GM06990 (cell line): ENCODE results near the gene C20orf173.
A peak's percentile ranks its signal among the peaks of the same experiment; 100 is the strongest.

Experiments
- DNase-seq: peaks from one replicate; pipeline ENCODE4 v3.0.0-alpha.2; 2011; ENCODE audit not compliant: insufficient read length; ENCODE audit errors: extremely low read depth
- H3K27me3 ChIP-seq: replicated peaks from 2 replicates; pipeline ENCODE4 v1.6.0; 2011; ENCODE audit warnings: low read length; ENCODE audit not compliant: control insufficient read depth, insufficient read depth
- H3K36me3 ChIP-seq: 2 replicates; pipeline ENCODE4 v1.5.1; 2011; ENCODE audit warnings: low read length; ENCODE audit not compliant: control insufficient read depth, insufficient read depth
- H3K4me3 ChIP-seq: replicated peaks from 2 replicates; pipeline ENCODE4 v1.5.1; 2011; ENCODE audit warnings: low read depth, mild to moderate bottlenecking, control low read depth, low read length
- CTCF ChIP-seq: IDR thresholded peaks from 2 replicates; pipeline ENCODE4 v1.5.1; 2011; ENCODE audit warnings: low read length, control low read depth, mild to moderate bottlenecking, inconsistent platforms; ENCODE audit not compliant: insufficient read depth, poor library complexity, severe bottlenecking

C20orf173 gene

DNA sequence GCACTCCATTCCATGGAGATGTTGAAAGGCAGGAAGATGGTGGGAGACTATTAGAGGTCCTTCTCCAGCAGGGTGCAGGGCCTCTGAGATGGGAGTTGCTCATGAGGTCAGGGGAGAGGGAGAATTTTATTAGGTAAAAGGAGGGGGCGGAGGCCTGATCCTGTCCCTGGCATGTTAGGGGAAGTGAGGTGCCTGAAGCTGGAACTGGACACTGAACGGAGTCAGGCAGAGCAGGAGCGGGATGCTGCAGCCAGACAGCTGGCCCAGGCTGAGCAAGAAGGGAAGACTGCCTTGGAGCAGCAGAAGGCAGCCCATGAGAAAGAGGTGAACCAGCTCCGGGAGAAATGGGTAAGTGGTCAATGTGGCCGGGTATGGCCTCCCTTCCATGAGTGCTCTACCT lies 49.7 kb downstream of the C20orf173 start:
- Histone ChIP-seq H3K27me3 (no peaks in the 10 kb centered on the region), H3K36me3 (peaks cover 16% of the 10 kb centered on the region), H3K4me3 (no peak overlapping the region)
- TF ChIP-seq CTCF: no peak
- no peak for DNase-seq

DNA sequence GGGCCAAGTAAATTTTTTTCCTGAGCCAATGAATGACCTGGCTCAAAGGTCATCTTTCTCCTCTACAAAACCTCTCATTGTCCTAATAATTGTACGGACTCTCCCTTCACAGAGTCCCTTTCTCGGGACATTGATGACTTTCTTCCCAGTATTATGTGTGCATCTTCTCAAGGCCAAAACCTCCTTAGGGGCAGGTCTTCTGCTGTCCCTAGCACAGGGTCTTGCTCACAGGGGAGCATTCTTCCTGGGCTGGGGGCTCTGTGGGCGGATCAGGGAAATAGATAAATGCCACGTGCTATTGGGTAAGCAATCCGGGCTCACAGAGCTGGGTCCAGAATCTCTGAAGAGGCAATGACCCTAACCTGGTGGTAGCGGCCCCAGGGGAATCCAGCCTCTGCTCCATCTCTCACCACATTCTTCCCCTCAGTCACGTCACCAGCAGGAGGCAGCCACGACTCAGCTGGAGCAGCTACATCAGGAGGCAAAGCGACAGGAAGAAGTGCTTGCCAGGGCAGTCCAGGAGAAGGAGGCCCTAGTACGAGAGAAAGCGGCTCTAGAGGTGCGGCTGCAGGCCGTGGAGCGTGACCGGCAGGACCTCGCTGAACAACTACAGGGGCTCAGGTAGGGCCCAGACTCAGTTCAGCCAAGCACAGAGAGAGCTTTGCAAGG lies 50.5 kb downstream of the C20orf173 start:
- peak; percentile 49 for TF ChIP-seq CTCF
- no peaks in the 10 kb centered on the region for H3K27me3 ChIP-seq
- no peak overlapping the region for H3K4me3 ChIP-seq
- DNase-seq: no peak
- peaks cover 17% of the 10 kb centered on the region for H3K36me3 ChIP-seq
